Measurements from ENCODE around the gene MAN2B1. TPM values are rescaled to one million over a fixed set of nuclear protein-coding genes. Genes with fewer than 3 reads are reported as not detected.
"Not testable (repeated sequence)": the region's sequence is repeated elsewhere in the genome, so short reads cannot be mapped to it uniquely, and the experiment has no call there.

The MAN2B1 gene
- total RNA-seq, 1 donor from 2014 or later: 120 TPM

GRCh38 chr19:12628040-12629022 lies 38.2 kb downstream of the MAN2B1 start:
- Mint-ChIP-seq H3K36me3 (ENCODE audit: insufficient read depth) (peaks cover 71% of the 10 kb centered on the region), H3K27me3 (no peaks in the 10 kb centered on the region), H3K4me3 (ENCODE audit: low read depth) (no peak overlapping the region), H3K27ac (peak overlapping the region; percentile 73), H3K9me3 (ENCODE audit: low read depth) (peaks cover 26% of the 10 kb centered on the region), H3K4me1 (ENCODE audit: low read depth) (no peaks in the 10 kb centered on the region)
- no peak for DNase-seq (ENCODE audit: low spot score, unreplicated experiment)
- no peak for TF ChIP-seq CTCF (IDR thresholded peaks at IDR 0.05; ENCODE audit: unreplicated experiment)

- no peak overlapping the region for H3K4me3 Mint-ChIP-seq (ENCODE audit: low read depth)
- H3K9me3 Mint-ChIP-seq (ENCODE audit: low read depth): peaks cover 27% of the 10 kb centered on the region
- TF ChIP-seq CTCF (IDR thresholded peaks at IDR 0.05; ENCODE audit: unreplicated experiment): no peak
- no peaks in the 10 kb centered on the region for H3K27me3 Mint-ChIP-seq
- no peaks in the 10 kb centered on the region for H3K4me1 Mint-ChIP-seq (ENCODE audit: low read depth)
- H3K27ac Mint-ChIP-seq: no peak overlapping the region
- peaks cover 75% of the 10 kb centered on the region for H3K36me3 Mint-ChIP-seq (ENCODE audit: insufficient read depth)
- no peak for DNase-seq (ENCODE audit: low spot score, unreplicated experiment)
Measured at GRCh38 chr19:12626958-12627357, 39.6 kb downstream of the MAN2B1 start.

GRCh38 chr19:12623361-12624031 lies 43.0 kb downstream of the MAN2B1 start:
- Mint-ChIP-seq H3K27ac (peak overlapping the region; percentile 79), H3K4me1 (ENCODE audit: low read depth) (no peaks in the 10 kb centered on the region), H3K9me3 (ENCODE audit: low read depth) (peaks cover 21% of the 10 kb centered on the region), H3K36me3 (ENCODE audit: insufficient read depth) (peaks cover 63% of the 10 kb centered on the region), H3K4me3 (ENCODE audit: low read depth) (no peak overlapping the region), H3K27me3 (no peaks in the 10 kb centered on the region)
- DNase-seq (ENCODE audit: low spot score, unreplicated experiment): no peak
- no peak for TF ChIP-seq CTCF (IDR thresholded peaks at IDR 0.05; ENCODE audit: unreplicated experiment)

GRCh38 chr19:12621253-12622024 lies 45.1 kb downstream of the MAN2B1 start:
- peaks cover 51% of the 10 kb centered on the region for H3K36me3 Mint-ChIP-seq (ENCODE audit: insufficient read depth)
- not testable (repeated sequence) for DNase-seq (ENCODE audit: low spot score, unreplicated experiment); H3K4me1 Mint-ChIP-seq (ENCODE audit: low read depth); H3K27ac Mint-ChIP-seq; H3K27me3 Mint-ChIP-seq; H3K4me3 Mint-ChIP-seq (ENCODE audit: low read depth)
- peaks cover 12% of the 10 kb centered on the region for H3K9me3 Mint-ChIP-seq (ENCODE audit: low read depth)

- no peak for DNase-seq (ENCODE audit: low spot score, unreplicated experiment)
- H3K27me3 Mint-ChIP-seq: no peaks in the 10 kb centered on the region
- peaks cover 7% of the 10 kb centered on the region for H3K9me3 Mint-ChIP-seq (ENCODE audit: low read depth)
- no peak overlapping the region for H3K4me3 Mint-ChIP-seq (ENCODE audit: low read depth)
- peaks cover 39% of the 10 kb centered on the region for H3K36me3 Mint-ChIP-seq (ENCODE audit: insufficient read depth)
- H3K27ac Mint-ChIP-seq: no peak overlapping the region
- no peak for TF ChIP-seq CTCF (IDR thresholded peaks at IDR 0.05; ENCODE audit: unreplicated experiment)
- H3K4me1 Mint-ChIP-seq (ENCODE audit: low read depth): peaks cover 1% of the 10 kb centered on the region
Measured at GRCh38 chr19:12617646-12618045, 48.9 kb downstream of the MAN2B1 start.

Data from progenitor cell of endocrine pancreas (in vitro differentiated cells).